Measurements from ENCODE around the gene TIMM10. TPM values are rescaled to one million over a fixed set of nuclear protein-coding genes. Genes with fewer than 3 reads are reported as not detected.

Gene TIMM10
- total RNA-seq, 6 donors from 2014 or later = 7.3 to 62.2 (median 26.8) TPM

DNA sequence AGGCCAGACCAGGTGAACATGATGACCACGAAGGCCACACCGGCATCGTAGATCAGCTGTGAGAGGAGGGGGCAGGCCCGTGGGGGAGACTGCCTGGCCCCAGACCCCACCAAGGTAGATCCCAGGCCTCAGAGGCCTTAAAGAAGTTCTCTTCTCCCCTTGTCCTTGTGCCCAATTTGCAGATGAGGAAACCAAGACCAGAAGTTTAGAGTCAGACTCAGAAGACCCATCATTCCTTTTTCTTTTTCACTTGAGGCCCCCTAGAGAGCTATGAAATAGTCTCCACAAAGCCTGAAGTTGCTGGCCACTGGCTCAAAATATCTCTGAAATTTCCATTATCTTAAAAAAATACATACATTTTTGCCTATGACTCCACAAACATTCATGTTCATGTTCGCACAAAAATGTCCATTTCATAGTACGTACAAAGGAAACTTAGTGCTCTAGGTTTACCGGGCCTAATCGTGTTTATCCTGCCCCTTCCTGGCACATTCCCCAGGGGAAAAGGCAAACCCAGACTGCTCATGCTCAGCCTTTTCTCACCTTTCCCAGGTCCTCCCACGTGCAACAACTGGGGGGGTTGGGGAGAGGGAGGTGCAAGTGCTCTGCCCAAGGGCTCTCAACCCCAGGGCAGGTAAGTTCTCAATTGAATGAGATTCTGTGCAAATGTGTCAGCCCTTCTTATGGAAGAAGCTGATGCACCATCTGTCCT lies 34.3 kb downstream of the TIMM10 start:
- H3K27me3 ChIP-seq = no peaks in the 10 kb centered on the region
- H3K4me3 ChIP-seq = no peak overlapping the region
- peaks cover 0 to 10% (median 2%) of the 10 kb centered on the region in 4 donors for H3K36me3 ChIP-seq
- ATAC-seq (ENCODE audit: low FRiP score in 2 of 2) = no peak
- peaks cover 17 to 26% (median 20%) of the 10 kb centered on the region in 4 donors for H3K4me1 ChIP-seq
- 77 to 80% methylated on average over 9 of the region's 9 CpGs for WGBS, 2 donors
- DNase-seq = peak in 1 of 2 donors; percentile 37
- no peaks in the 10 kb centered on the region for H3K9me3 ChIP-seq
- TF ChIP-seq POLR2A (IDR thresholded peaks at IDR 0.05) (no peak), POLR2AphosphoS5 (IDR thresholded peaks at IDR 0.05) (no peak), EP300 (IDR thresholded peaks at IDR 0.05) (no peak)
- TF ChIP-seq, protein P1, sequence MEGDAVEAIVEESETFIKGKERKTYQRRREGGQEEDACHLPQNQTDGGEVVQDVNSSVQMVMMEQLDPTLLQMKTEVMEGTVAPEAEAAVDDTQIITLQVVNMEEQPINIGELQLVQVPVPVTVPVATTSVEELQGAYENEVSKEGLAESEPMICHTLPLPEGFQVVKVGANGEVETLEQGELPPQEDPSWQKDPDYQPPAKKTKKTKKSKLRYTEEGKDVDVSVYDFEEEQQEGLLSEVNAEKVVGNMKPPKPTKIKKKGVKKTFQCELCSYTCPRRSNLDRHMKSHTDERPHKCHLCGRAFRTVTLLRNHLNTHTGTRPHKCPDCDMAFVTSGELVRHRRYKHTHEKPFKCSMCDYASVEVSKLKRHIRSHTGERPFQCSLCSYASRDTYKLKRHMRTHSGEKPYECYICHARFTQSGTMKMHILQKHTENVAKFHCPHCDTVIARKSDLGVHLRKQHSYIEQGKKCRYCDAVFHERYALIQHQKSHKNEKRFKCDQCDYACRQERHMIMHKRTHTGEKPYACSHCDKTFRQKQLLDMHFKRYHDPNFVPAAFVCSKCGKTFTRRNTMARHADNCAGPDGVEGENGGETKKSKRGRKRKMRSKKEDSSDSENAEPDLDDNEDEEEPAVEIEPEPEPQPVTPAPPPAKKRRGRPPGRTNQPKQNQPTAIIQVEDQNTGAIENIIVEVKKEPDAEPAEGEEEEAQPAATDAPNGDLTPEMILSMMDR (IDR thresholded peaks at IDR 0.05) = no peak
- H3K27ac ChIP-seq = no peak overlapping the region

DNA sequence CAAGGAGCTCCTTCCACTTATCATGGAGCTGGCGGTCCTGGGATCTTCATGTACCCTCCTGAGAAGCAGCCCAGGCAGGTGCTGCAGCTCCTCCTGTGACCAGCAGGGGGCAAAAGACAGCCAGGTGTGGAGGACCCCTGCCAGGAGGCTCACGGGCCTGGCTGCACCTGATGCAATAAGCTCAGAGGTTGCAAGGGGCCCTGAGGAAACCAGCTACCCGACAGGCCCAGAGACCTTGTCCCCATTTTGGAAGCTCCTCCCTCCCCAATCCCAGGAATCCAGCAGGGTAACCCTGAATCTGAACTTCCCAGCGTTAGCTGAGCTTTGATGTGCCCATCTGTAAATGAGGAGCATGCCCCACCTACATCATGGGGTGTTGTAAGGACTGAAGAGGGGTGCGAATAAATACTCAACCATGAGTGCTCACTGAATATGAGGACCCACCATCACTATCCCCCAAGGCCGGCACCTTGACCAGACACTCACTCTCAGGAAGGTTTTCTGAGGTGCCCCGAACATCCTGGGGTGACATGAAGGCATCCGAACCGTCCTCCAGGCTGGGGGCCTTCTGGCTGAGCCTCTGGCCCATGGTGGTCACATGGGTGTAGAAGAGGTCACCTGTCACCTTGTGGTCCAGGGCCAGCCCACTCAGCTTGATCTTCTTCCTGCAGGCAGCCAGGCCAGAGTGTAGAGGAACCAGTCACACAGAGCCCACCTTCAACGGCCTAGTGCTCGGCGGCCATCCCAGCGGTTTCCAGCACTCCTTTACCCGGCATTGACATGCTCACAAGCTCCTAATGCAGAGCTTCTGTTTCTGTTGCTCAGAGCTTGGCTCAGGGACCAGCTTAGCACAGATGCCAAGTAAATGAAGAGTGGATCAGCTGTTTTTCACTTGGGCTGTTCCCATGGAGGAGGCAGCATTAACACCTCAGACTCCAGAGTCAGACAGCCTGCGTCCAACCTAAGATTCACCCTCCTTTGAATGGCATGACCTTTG lies 36.7 kb downstream of the TIMM10 start:
- ATAC-seq (ENCODE audit: low FRiP score in 2 of 2) (peak; percentile 77 to 79), DNase-seq (peak in 1 of 2 donors; percentile 81)
- TF ChIP-seq POLR2AphosphoS5 (IDR thresholded peaks at IDR 0.05) (no peak), EP300 (IDR thresholded peaks at IDR 0.05) (no peak), POLR2A (IDR thresholded peaks at IDR 0.05) (no peak)
- TF ChIP-seq, protein P1 (IDR thresholded peaks at IDR 0.05) = peak; percentile 79 to 93 (median 90)
- Histone ChIP-seq H3K27me3 (no peaks in the 10 kb centered on the region), H3K4me3 (no peak overlapping the region), H3K27ac (peak overlapping the region in 1 of 4 donors; percentile 4), H3K36me3 (peaks cover 0 to 33% (median 11%) of the 10 kb centered on the region in 4 donors), H3K9me3 (no peaks in the 10 kb centered on the region), H3K4me1 (peaks cover under 1 to 4% (median 4%) of the 10 kb centered on the region in 4 donors)
- WGBS, 2 donors = 64 to 80% methylated on average over 5 to 15 of the region's 15 CpGs

DNA sequence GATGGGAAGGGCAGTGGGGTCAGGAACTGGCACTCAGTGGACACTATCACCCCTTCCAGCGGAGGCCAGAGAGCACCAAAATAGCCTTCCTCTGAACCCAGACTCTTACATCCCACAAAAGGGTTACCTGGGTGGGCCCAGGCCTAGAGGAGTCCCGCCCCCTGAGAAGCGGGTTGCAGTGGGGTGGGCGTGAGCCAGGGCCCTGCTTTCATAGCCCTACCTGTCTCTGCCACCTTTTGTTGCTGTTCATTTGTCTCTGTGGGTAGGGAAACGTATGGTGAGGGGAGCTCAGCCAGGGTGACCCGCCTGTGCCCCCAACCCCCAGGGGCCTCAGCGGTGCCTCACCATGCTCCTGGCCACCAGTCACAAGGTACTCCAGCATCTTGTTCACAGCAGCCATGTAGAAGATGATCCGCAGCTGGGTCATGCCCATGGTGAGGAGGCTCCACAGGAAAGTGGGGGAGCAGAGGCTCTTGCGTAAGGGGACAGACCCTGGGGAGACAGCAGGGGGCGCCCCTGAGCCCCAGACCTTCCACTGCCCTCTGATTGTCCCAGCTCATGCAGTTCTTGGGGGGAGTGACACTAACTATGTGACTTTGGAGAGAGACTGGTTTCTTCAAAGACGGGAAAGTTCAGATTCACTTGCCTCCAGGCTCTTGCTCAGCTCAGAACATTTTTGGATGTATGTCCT lies 39.0 kb downstream of the TIMM10 start:
- H3K9me3 ChIP-seq = no peaks in the 10 kb centered on the region
- no peak overlapping the region for H3K27ac ChIP-seq
- H3K27me3 ChIP-seq = no peaks in the 10 kb centered on the region
- peaks cover 5 to 55% (median 16%) of the 10 kb centered on the region in 4 donors for H3K36me3 ChIP-seq
- TF ChIP-seq, protein P1 (IDR thresholded peaks at IDR 0.05) = peak; percentile 32 to 67 (median 56)
- TF ChIP-seq POLR2AphosphoS5 (IDR thresholded peaks at IDR 0.05) = no peak
- WGBS, 2 donors = 78 to 79% methylated on average over 7 to 10 of the region's 11 CpGs
- ATAC-seq (ENCODE audit: low FRiP score in 2 of 2) = peak in 1 of 2 donors; percentile 68
- DNase-seq = peak in 1 of 2 donors; percentile 84
- H3K4me3 ChIP-seq = no peak overlapping the region
- no peaks in the 10 kb centered on the region for H3K4me1 ChIP-seq

DNA sequence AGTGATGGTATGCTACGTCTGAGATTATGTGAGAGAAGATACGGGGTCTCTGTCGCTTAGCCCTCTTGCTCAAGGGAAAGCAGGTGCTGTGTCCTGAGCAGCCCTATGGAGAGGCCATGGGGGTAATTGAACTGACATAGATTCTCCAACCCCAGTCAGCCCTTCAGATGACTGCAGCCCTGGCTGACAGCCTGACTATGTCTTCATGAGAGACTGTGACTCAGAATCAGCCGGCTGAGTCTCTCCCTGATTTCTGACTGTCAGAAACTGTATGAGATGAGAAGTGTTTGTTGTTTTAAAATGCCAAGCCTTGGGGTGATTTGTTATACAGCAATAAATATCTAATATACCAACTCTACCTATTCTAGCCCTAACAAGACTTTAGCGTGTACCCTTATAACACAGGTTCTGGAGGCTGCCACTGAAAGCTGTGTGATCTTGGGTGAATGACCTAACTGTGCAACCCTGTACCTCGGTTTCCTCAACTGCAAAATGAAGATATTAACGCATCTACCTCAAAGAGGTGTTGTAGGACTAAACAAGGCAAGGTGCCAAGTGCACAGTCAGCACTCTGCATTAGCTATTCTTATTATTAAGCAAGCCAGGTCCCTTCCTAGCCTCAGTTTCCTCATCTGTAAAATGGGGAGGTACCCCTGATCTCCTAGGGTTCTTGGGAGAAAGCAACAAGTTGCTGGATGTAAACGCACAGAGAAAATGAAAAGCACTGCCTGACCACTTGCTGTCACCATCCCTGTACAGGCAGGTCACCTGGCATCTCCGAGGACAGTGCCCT lies 39.9 kb downstream of the TIMM10 start:
- Histone ChIP-seq H3K27ac (no peak overlapping the region), H3K36me3 (peaks cover 5 to 59% (median 18%) of the 10 kb centered on the region in 4 donors), H3K4me1 (no peaks in the 10 kb centered on the region), H3K9me3 (no peaks in the 10 kb centered on the region), H3K4me3 (no peak overlapping the region), H3K27me3 (no peaks in the 10 kb centered on the region)
- ATAC-seq (ENCODE audit: low FRiP score in 2 of 2) (no peak), DNase-seq (no peak)
- 90 to 91% methylated on average over 9 of the region's 9 CpGs for WGBS, 2 donors
- TF ChIP-seq POLR2AphosphoS5 (IDR thresholded peaks at IDR 0.05) (no peak), EP300 (IDR thresholded peaks at IDR 0.05) (no peak)
- TF ChIP-seq, protein P1 (IDR thresholded peaks at IDR 0.05) = no peak
